Measurements from ENCODE around the gene XKR7. TPM values are rescaled to one million over a fixed set of nuclear protein-coding genes. Genes with fewer than 3 reads are reported as not detected.

Gene XKR7
- total RNA-seq, 2 experiments from 2014 or later = 0.02 TPM; not detected in 1

Other genes starting within 250 kb of the XKR7 start
- 100 to 1,000 TPM; 263 to 265 TPM for gene BCL2L1, start 245.3 kb upstream of the XKR7 start, total RNA-seq
- 10 to 100 TPM; 78.5 to 79.1 TPM for gene TPX2, start 228.9 kb upstream of the XKR7 start, total RNA-seq
- gene MYLK2, start 148.8 kb upstream of the XKR7 start, total RNA-seq = under 1 TPM; 0.19 to 0.25 TPM
- not detected for gene FOXS1, start 122.5 kb upstream of the XKR7 start, total RNA-seq
- not detected for gene DUSP15, start 97.6 kb upstream of the XKR7 start, total RNA-seq
- not detected for gene TTLL9, start 97.5 kb upstream of the XKR7 start, total RNA-seq
- gene PDRG1, start 16.1 kb upstream of the XKR7 start, total RNA-seq = 10 to 100 TPM; 19.9 to 20.4 TPM
- gene CCM2L, start 42.3 kb downstream of the XKR7 start, total RNA-seq = not detected
- not detected for gene HCK, start 84.1 kb downstream of the XKR7 start, total RNA-seq
- gene TM9SF4, start 141.6 kb downstream of the XKR7 start, total RNA-seq = 10 to 100 TPM; 49.8 TPM
- 100 to 1,000 TPM; 115 to 117 TPM for gene PLAGL2, start 239.6 kb downstream of the XKR7 start, total RNA-seq
- 10 to 100 TPM; 78.5 to 82.1 TPM for gene POFUT1, start 239.7 kb downstream of the XKR7 start, total RNA-seq